Vagina (tissue), 2 donors: Measurements from ENCODE around the gene FAM3D.

ENCODE experiments used
- CTCF ChIP-seq, 3 experiments: fragments of 450-650 bp in 2 of 3; fragments of 200-600 bp in 1 of 3; sonication (generic) in 1 of 3; IDR thresholded peaks; one replicate each; pipeline ENCODE4 v1.5.1; 2017 to 2019; ENCODE audit warnings: antibody characterized with exemption in 3 of 3, mild to moderate bottlenecking in 2 of 3, moderate library complexity in 2 of 3
- POLR2A ChIP-seq, 2 donors: fragments of 450-650 bp; IDR thresholded peaks; one replicate each; pipeline ENCODE4 v1.6.1; 2017; ENCODE audit warnings: antibody characterized with exemption in 2 of 2, mild to moderate bottlenecking in 2 of 2, moderate library complexity in 2 of 2

DNA sequence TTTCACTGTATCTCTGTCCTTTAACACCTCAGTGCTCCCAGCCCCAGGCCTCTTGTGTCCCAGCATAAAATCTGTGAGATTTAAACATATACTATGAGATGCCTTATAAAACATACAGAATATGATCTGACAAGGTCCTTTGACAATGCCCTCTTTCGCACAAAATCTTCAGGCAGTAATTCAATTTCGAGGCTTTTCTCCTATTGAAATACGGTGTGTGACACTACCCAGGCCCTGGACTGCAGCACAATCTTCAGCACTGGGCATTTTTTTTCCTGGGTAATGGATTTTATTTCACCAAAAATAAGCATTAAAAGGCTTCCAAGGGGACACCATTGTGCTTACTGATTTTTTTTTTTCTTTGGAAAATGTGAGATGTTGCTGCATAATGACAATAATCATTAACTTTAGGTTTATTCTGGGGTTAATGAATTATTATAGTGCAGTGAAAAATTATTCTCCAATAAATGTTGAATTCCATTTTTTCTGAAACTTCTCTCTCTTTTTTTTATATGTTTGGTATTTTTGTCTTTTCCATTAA, 40.9 kb upstream of the FAM3D start:
- TF ChIP-seq POLR2A (IDR thresholded peaks at IDR 0.05) (no peak), CTCF (IDR thresholded peaks at IDR 0.05) (no peak)
